HuH-7.5 (cell line): ENCODE results near the gene ID1.

Experiments
- DNase-seq: peaks from one replicate; pipeline ENCODE4 v3.0.0; 2011; ENCODE audit warnings: low spot score

Gene ID1

GRCh38 chr20:31605031-31605901 lies at the start of gene ID1:
Gene ID1, plus strand, starts transcription at chr20:31605289. Its CDS starts 99 bp downstream, at chr20:31605388.
- DNase-seq = peak; percentile 99

GRCh38 chr20:31559704-31560093 lies 45.4 kb upstream of the ID1 start:
- DNase-seq = no peak

DNA sequence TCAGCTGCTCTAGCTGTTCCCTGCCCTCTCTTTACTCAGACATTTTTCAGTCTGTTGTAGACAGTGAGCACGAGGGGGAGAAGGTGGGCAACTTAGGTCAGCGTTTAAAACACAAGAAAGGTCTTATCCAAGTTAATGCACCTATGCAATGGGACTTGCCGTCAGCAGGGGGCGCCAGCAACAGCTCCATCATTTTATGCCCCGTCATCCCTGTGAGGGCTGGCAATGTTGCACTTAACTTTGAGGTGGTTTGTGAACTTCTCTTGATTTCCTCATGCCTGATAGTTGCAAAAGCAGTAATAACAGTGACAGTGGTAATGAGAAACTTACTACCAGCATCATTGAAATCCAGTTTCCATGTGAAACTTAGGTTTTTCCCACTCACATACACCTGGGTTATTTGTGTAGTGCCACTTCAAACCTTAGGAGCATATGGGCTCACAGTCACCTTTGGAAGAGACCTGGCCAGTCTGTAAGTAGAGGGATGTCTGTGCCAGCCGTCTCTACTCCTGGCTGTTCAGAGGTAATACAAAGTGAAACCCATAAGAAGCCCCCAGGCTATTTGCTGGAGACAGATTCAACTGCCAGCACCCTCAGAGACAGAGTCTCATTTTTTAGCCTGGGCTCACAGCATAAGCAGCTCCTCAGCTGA lies 44.9 kb upstream of the ID1 start:
- peak; percentile 79 for DNase-seq

DNA sequence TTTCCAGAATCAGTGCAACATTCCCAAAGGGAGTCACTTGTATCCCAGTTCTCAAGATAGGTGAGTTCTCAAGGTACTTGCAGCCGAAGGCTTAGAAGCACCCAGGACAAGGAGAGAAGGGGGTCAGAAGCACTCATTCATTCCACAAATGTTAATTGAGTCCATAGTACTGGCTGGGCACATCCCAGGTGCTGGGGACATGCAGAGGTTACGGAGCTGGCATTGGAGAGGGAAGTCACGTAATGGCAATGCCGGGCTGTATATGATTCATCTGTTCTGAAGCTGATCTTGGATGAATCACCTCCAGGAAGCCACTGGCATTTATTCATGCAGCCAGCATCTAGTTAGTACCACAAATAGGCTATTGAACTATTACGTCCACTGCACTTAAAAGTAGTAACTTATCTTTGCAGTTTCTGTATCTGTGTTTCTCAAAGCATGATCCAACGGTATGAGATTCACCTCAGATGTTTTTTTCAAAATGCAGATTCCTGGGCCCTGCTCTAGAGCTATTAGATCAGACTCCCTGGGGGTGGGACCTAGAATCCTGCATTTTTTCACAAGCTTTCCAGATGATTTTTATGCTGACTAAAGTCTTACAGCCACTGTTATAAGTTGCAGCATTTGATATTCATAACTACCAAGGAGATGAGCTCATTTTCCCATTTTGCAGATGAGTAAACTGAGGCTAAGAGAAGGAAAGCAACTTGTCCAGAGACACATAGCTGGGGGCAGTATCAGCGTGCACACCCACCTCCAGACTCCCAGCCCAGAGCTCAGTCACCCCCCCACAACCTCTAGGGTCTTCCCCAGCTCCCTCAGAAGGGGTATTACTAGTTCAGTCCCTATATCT lies 44.1 kb upstream of the ID1 start:
- no peak for DNase-seq

DNA sequence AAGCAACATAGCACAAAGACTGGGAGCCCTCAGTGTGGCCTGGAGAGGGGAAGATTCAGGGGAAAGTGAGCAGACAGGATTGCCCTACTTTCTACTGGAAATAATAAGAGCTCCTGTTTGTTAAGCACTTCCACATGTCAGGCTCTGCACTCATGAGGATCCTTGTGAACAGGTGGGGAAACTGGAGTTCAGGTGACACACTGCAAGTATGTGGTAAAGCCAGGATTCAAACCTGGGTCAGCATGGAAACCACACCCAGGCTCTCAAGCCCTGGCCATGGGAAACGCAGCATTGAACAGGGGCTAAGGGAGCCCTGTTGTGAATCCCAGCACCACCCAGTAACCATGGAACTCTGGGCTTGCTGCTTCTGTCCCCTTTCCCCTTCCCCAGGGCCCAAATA lies 42.8 kb upstream of the ID1 start:
- DNase-seq = no peak

DNA sequence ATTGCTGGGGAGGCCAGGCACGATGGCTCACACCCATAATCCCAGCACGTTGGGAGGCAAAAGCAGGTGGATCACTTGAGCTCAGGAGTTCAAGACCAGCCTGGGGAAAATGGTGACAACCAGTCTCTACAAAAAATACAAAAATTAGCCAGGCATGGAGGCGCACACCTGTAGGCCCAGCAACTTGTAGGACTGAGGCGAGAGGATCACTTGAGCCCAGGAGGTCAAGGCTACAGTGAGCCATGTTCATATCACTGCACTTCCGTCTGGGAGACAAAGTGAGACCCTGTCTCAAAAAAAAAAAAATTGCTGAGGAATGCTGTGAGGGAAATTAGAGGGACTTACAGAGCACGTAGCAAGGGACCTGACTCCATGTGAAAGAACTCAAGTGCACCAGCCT lies 40.8 kb upstream of the ID1 start:
- no peak for DNase-seq

- no peak for DNase-seq
Measured at GRCh38 chr20:31565699-31566318, 39.3 kb upstream of the ID1 start.

GRCh38 chr20:31566319-31566657 lies 38.8 kb upstream of the ID1 start:
- no peak for DNase-seq

DNA sequence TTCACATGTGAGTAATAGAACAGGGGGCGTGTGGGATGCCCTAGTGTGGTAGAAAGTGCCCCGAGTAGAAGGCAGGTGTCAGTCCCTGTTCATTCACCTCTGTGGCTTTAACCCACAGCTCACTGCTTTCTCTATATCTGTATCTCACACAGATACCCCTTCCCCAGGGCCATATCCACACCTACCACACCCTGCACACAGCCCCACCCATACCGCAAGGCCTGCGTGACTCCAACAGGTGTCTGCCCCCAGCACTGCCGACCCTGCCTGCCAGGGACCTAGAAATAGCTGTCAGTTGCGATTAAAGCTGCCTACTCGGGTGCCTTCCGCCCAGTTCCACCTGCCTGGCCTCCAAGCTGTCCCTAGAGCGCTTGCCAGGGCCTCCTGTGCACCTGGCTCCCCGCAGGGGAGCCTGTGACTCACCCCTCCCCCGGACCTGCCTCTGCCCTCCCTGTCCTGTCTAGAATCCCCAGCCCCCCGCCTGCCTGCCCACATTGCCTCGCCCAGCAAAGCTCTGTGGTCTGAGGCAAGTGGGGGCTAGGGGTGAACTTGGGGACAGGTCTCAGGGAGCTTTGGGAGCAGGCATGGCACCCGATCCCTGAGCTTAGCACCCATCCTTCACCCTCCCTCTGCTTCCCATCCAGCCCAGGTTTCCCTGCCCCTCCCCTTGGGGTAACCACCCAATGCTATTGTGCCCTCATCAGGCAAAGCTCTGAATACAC lies 38.3 kb upstream of the ID1 start:
- DNase-seq = no peak

DNA sequence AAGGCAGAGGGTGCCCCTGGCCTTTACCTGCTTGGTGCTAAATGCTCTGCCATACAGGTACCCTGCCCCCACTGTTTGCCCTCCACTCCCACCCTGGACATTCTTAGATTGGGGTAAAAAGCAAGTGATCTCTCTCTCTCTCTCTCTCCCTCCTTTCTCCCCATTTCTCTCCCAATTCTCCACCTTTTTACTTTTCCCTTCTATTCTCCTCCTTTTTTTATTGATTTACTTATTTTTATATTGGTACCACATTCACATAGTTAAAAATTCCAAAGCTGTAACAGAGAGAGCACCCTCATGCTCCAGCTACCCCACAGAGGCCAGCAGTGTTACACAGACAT lies 37.7 kb upstream of the ID1 start:
- DNase-seq = no peak

DNA sequence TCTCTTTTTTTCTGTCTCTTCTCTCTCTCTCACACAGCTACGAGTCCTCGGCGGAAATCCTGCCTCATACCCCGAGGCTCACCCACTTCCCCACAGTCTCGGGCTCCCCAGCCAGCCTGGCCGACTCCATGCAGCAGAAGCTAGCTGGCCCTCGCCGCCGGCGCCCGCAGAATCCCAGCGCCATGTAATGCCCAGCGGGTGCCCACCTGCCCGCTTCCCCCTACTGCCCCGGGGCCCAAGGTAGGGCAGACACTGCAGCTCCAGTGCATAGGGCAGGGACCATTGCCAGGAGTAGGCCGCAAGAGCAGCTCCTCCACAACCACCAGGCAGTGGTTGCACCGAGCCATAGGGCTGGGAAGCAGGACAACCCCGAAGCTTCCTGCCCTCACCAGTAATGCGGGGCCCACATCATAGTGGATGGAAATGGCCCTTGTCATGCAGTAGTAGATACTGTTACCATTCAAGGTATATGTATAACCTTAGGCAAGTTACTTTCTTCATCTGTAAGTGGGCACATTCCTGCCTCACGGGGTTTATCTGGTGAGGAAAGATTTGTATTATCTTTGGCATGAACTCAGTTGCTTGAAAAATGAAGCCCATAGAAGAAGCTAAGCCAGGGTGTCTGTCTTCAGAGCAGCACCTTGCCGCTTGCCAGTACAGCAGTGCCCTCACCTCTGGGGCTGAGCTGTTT lies 36.9 kb upstream of the ID1 start:
- no peak for DNase-seq

- DNase-seq = no peak
Measured at GRCh38 chr20:31568773-31569162, 36.3 kb upstream of the ID1 start.

DNA sequence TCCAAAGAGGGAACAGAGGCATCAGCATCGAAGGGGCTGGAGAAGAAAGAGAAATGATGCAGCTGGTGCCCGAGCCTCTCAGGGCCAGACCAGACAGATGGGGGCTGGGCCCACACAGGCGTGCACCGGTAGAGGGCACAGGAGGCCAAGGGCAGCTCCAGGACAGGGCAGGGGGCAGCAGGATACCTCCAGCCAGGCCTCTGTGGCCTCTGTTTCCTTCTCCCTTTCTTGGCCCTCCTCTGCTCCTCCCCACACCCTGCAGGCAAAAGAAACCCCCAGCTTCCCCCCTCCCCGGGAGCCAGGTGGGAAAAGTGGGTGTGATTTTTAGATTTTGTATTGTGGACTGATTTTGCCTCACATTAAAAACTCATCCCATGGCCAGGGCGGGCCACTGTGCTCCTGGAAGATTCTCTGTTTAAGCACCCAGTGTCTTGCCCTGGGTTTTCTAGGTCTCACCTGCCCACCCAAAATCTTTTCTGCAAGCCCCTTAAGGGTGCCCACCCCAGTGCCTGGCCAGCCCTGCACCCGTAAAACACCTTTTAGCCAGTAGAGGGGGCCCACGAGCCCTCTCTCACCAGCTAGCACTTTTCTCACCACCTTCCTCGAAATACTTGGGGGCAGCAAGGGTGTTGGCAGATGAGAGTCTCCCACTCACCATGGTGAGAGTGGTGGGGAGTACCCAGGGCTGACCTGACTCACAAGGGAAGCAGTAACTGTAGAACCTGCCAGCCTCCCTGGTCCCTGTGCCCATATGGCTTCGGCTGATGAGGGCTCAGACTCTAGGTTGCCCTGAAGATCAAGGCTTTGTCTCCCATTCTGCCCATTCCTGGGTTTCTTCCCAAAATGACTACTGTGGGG lies 35.7 kb upstream of the ID1 start:
- DNase-seq = no peak

- DNase-seq = no peak
Measured at GRCh38 chr20:31570021-31570463, 35.0 kb upstream of the ID1 start.

DNA sequence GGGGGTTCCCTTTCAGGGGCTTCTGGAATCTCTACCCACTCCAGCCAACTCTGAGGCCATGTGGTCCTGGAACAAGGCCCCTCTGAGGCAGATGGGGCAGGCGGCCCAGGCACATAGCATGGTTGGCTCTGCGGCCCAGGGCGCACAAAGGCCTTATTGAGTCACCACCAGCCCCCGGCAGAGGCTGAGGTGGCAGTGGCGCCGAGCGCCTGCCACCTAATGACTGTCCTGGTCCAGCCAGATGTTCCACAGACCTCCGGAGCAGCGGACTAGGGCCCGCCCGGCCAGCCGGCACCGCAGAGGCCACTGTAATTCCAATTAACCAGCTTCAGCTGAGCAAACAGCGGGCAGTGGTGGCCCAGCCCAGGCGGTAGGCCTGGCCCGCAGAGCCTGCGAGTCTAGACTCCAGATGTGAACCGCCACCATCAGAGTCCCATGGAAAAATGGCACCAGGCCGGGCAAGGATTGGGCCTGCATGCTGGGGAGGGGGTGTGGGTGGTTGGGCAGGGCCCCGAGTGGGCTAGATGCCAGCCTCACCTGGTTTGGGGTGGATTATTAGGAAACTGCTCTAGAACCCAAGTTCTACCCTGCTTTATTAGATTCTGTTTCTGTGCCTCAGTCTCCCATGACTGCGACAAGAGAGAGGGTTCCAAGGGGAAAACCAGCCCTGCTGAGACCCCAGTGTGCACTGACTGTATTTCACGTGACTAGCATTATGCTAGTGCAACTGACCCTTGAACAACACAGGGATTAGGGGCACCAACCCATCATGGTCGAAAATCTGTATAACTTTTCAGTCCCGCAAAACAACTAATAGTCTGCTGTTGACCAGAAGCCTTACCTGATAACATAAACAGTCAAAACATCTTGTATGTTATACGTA lies 34.1 kb upstream of the ID1 start:
- DNase-seq = no peak

DNA sequence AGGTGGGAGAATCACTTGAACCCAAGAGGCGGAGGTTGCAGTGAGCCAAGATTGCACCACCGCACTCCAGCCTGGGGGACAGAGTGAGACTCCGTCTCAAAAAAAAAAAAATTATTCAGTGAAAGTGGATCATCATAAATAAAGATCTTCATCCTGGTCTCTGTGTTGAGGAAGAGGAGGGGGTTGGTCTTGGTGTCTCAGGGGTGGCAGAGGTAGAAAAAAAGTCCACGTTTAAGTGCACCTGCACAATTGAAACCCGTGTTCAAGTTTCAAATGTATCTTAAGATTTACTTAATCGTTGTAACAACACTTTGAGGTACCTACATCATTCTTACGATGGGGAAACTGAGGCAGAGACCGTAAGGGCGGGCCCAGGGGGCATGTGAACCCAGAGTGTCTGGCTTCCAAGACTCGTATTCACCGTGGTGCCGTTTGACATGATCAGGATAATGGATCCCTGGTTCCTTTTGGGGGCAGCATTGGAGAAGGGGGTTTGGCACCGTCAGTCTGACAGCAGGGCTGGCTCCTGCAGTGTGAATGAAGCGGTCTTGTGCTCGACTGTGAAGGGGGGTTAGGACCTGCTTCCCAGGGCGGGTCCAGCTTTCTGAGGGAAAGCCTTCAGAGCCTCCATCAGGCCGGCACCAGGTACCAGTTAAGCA lies 32.9 kb upstream of the ID1 start:
- no peak for DNase-seq

- peak; percentile 94 for DNase-seq
Measured at GRCh38 chr20:31572701-31573554, 32.2 kb upstream of the ID1 start.
